H1 (cell line): ENCODE measurements around the gene SRI. TPM values are rescaled to one million over a fixed set of nuclear protein-coding genes. Genes with fewer than 3 reads are reported as not detected.

Source experiments
- CTCF ChIA-PET: fragments of 300-600 bp; sonication (Branson Sonifier 250); formaldehyde crosslinking; loops from one replicate; lab custom pipeline; 2021; ENCODE audit not compliant: partially characterized antibody; lab: Charles Lee
- POLR2A ChIA-PET: fragments of 300-600 bp; sonication (Branson Sonifier 250); formaldehyde crosslinking; loops from one replicate; lab custom pipeline; 2021; ENCODE audit warnings: inconsistent platforms; ENCODE audit not compliant: partially characterized antibody; lab: Charles Lee
- DNase-seq, 2 experiments: peaks; one replicate each; pipeline versions ENCODE4 v3.0.0 to v3.0.0-alpha.2; 2010 to 2022; ENCODE audit warnings: low spot score in 2 of 2, low read depth in 1 of 2, mixed read lengths in 1 of 2
- FAIRE-seq: peaks from 2 replicates; lab custom pipeline; 2011; peaks lifted over from hg19 to GRCh38; lab: Jason Lieb, UNC
- H2AFZ ChIP-seq: 2 replicates; pipeline ENCODE4 v1.8.1; 2012; ENCODE audit warnings: low read length, inconsistent platforms
- H2AK5ac ChIP-seq: 2 replicates; pipeline ENCODE4 v1.6.1; 2013; ENCODE audit warnings: low read depth, low read length
- H2BK120ac ChIP-seq: replicated peaks from 2 replicates; pipeline ENCODE3; 2013; ENCODE audit warnings: low read depth, low read length, inconsistent platforms
- H2BK12ac ChIP-seq: 2 replicates; pipeline ENCODE4 v1.6.1; 2013; ENCODE audit warnings: low read depth, low read length
- H2BK15ac ChIP-seq: 2 replicates; pipeline ENCODE4 v1.6.1; 2013; ENCODE audit warnings: low read length
- H2BK20ac ChIP-seq: 2 replicates; pipeline ENCODE4 v1.6.1; 2013; ENCODE audit warnings: low read length
- H2BK5ac ChIP-seq: 2 replicates; pipeline ENCODE4 v1.6.1; 2013; ENCODE audit warnings: low read depth, low read length
- H3K14ac ChIP-seq: 2 replicates; pipeline ENCODE4 v1.6.1; 2013; ENCODE audit warnings: inconsistent platforms; ENCODE audit not compliant: insufficient read length
- H3K18ac ChIP-seq: 2 replicates; pipeline ENCODE4 v1.6.1; 2013; ENCODE audit warnings: low read length; ENCODE audit errors: extremely low read depth
- H3K23ac ChIP-seq: 2 replicates; pipeline ENCODE4 v1.6.1; 2013; ENCODE audit warnings: inconsistent platforms; ENCODE audit not compliant: insufficient read length
- H3K23me2 ChIP-seq: 2 replicates; pipeline ENCODE4 v1.6.1; 2013; ENCODE audit warnings: low read depth, low read length
- H3K27ac ChIP-seq: 2 replicates; pipeline ENCODE4 v1.6.1; 2011; ENCODE audit warnings: low read depth, low read length, inconsistent platforms
- H3K27me3 ChIP-seq, 4 experiments: replicated peaks in 1 of 4; 1 replicate in 1 of 4; 2 replicates in 3 of 4; pipeline versions ENCODE4 v1.6.1 to v1.8.1; 2011 to 2013; ENCODE audit warnings: low read length in 3 of 4, mild to moderate bottlenecking in 3 of 4, inconsistent platforms in 2 of 4, mixed read lengths in 2 of 4, moderate library complexity in 1 of 4; ENCODE audit not compliant: control insufficient read depth in 3 of 4, insufficient read depth in 3 of 4; ENCODE audit errors: extremely low read depth in 1 of 4
- H3K36me3 ChIP-seq, 4 experiments: 2 replicates each; pipeline versions ENCODE4 v1.6.1 to v1.8.1; 2011 to 2013; ENCODE audit warnings: mild to moderate bottlenecking in 4 of 4, low read length in 3 of 4, moderate library complexity in 2 of 4, control low read depth in 1 of 4, inconsistent platforms in 1 of 4; ENCODE audit not compliant: insufficient read depth in 4 of 4, control insufficient read depth in 2 of 4
- H3K4ac ChIP-seq: replicated peaks from 2 replicates; pipeline ENCODE3; 2013; ENCODE audit warnings: low read length, low read depth, mixed read lengths, inconsistent platforms; ENCODE audit not compliant: insufficient read length
- H3K4me1 ChIP-seq, 4 experiments: replicated peaks in 1 of 4; 1 replicate in 1 of 4; 2 replicates in 3 of 4; pipeline versions ENCODE4 v1.6.1 to v1.8.1; 2011 to 2013; ENCODE audit warnings: low read length in 3 of 4, inconsistent platforms in 2 of 4, mixed read lengths in 1 of 4; ENCODE audit not compliant: insufficient read depth in 4 of 4, control insufficient read depth in 3 of 4
- H3K4me2 ChIP-seq, 2 experiments: 2 replicates each; pipeline versions ENCODE4 v1.6.1 to v1.8.1; 2011 to 2013; ENCODE audit warnings: low read depth in 2 of 2, low read length in 2 of 2, control low read depth in 1 of 2, inconsistent platforms in 1 of 2, mild to moderate bottlenecking in 1 of 2; ENCODE audit not compliant: insufficient read depth in 1 of 2
- H3K4me3 ChIP-seq, 4 experiments: fragments of 200-600, 300-600 bp in 1 of 4; sonication (generic), shearing (Covaris generic), sonication (Bioruptor Twin) in 1 of 4; 2 replicates each; pipeline versions ENCODE4 v1.5.1 to v1.8.1; 2011 to 2016; ENCODE audit warnings: low read length in 4 of 4, low read depth in 3 of 4, control low read depth in 2 of 4, inconsistent platforms in 2 of 4, mild to moderate bottlenecking in 2 of 4, mixed read lengths in 1 of 4, moderate library complexity in 1 of 4; ENCODE audit not compliant: insufficient read depth in 2 of 4; ENCODE audit errors: extremely low read depth in 1 of 4
- H3K56ac ChIP-seq: replicated peaks from 2 replicates; pipeline ENCODE3; 2013; ENCODE audit warnings: low read depth, mild to moderate bottlenecking, mixed read lengths, low read length, inconsistent platforms; ENCODE audit not compliant: insufficient read length
- H3K79me1 ChIP-seq: 2 replicates; pipeline ENCODE4 v1.6.1; 2013; ENCODE audit warnings: low read depth, low read length, control low read depth
- H3K79me2 ChIP-seq, 2 experiments: 2 replicates each; pipeline versions ENCODE4 v1.6.1 to v1.8.1; 2012 to 2013; ENCODE audit warnings: low read length in 2 of 2, mild to moderate bottlenecking in 2 of 2, inconsistent platforms in 1 of 2; ENCODE audit not compliant: insufficient read depth in 2 of 2, control insufficient read depth in 1 of 2
- H3K9ac ChIP-seq, 4 experiments: replicated peaks in 1 of 4; 1 replicate in 1 of 4; 2 replicates in 3 of 4; pipeline versions ENCODE4 v1.6.1 to v1.8.1; 2011 to 2013; ENCODE audit warnings: low read depth in 3 of 4, low read length in 3 of 4, control low read depth in 2 of 4, mild to moderate bottlenecking in 2 of 4, moderate library complexity in 2 of 4, inconsistent platforms in 1 of 4; ENCODE audit errors: extremely low read depth in 1 of 4
- H3K9me3 ChIP-seq, 2 experiments: 2 replicates each; pipeline versions ENCODE4 v1.6.1 to v1.8.1; 2012 to 2013; ENCODE audit warnings: mild to moderate bottlenecking in 2 of 2, moderate library complexity in 2 of 2, control low read depth in 1 of 2, inconsistent platforms in 1 of 2, low read depth in 1 of 2, low read length in 1 of 2, mixed read lengths in 1 of 2; ENCODE audit not compliant: insufficient read depth in 2 of 2
- H4K20me1 ChIP-seq, 2 experiments: replicated peaks in 1 of 2; 2 replicates each; pipeline versions ENCODE3 to v1.8.1; 2011 to 2013; ENCODE audit warnings: inconsistent platforms in 2 of 2, low read length in 2 of 2, mild to moderate bottlenecking in 1 of 2; ENCODE audit not compliant: insufficient read depth in 2 of 2, control insufficient read depth in 1 of 2
- H4K5ac ChIP-seq: 2 replicates; pipeline ENCODE4 v1.6.1; 2013; ENCODE audit warnings: low read length, low read depth, mixed read lengths, inconsistent platforms; ENCODE audit not compliant: insufficient read length
- H4K8ac ChIP-seq: 2 replicates; pipeline ENCODE4 v1.8.0; 2013; ENCODE audit warnings: mild to moderate bottlenecking, moderate library complexity, low read length, inconsistent platforms; ENCODE audit not compliant: insufficient read depth; ENCODE audit errors: extremely low read depth
- H4K91ac ChIP-seq: replicated peaks from 2 replicates; pipeline ENCODE3; 2013; ENCODE audit warnings: low read length, mixed read lengths, inconsistent platforms; ENCODE audit not compliant: insufficient read length
- CEBPB ChIP-seq: IDR thresholded peaks from 2 replicates; pipeline ENCODE4 v1.6.1; 2012; ENCODE audit warnings: low read depth, low read length
- CHD2 ChIP-seq: IDR thresholded peaks from 2 replicates; pipeline ENCODE4 v1.6.1; 2012; ENCODE audit warnings: low read length, improper control_type of control experiment
- EP300 ChIP-seq, 2 experiments: IDR thresholded peaks; 1 replicate in 1 of 2; 2 replicates in 1 of 2; pipeline ENCODE4 v1.6.1; 2011 to 2012; ENCODE audit warnings: low read depth in 2 of 2, low read length in 2 of 2, mild to moderate bottlenecking in 2 of 2, borderline replicate concordance in 1 of 2, inconsistent platforms in 1 of 2, moderate library complexity in 1 of 2
- GABPA ChIP-seq: IDR thresholded peaks from 2 replicates; pipeline ENCODE4 v1.6.1; 2011; ENCODE audit warnings: mild to moderate bottlenecking, low read length, moderate library complexity, borderline replicate concordance; ENCODE audit not compliant: insufficient read depth
- GTF2F1 ChIP-seq: IDR thresholded peaks from 2 replicates; pipeline ENCODE4 v1.6.1; 2012; ENCODE audit warnings: low read depth, low read length, improper control_type of control experiment, borderline replicate concordance
- POLR2A ChIP-seq, 2 experiments: IDR thresholded peaks; 1 replicate in 1 of 2; 2 replicates in 1 of 2; pipeline ENCODE4 v1.6.1; 2011; ENCODE audit warnings: low read depth in 2 of 2, low read length in 2 of 2, mild to moderate bottlenecking in 2 of 2; ENCODE audit errors: control extremely low read depth in 1 of 2
- RAD21 ChIP-seq, 2 experiments: IDR thresholded peaks in 1 of 2; conservative IDR thresholded peaks in 1 of 2; 2 replicates each; pipeline ENCODE4 v1.6.1; 2011; ENCODE audit warnings: low read depth in 2 of 2, low read length in 2 of 2, improper control_type of control experiment in 1 of 2, inconsistent platforms in 1 of 2, mild to moderate bottlenecking in 1 of 2, moderate library complexity in 1 of 2
- RBBP5 ChIP-seq: IDR thresholded peaks from 2 replicates; pipeline ENCODE4 v1.7.1; 2012; ENCODE audit warnings: low read depth, mild to moderate bottlenecking, inconsistent platforms, low read length, moderate library complexity, borderline replicate concordance
- SUZ12 ChIP-seq: fragments of 200-600 bp; sonication (generic); IDR thresholded peaks from 2 replicates; pipeline ENCODE4 v1.6.1; 2012; ENCODE audit warnings: mild to moderate bottlenecking, inconsistent platforms, low read length, moderate library complexity, mixed read lengths
- TCF12 ChIP-seq: IDR thresholded peaks from 2 replicates; pipeline ENCODE4 v1.6.1; 2011; ENCODE audit warnings: low read depth, mild to moderate bottlenecking, low read length
- WGBS, 2 experiments: shearing (Covaris generic) in 1 of 2; methylation state at CpG; one replicate each; pipeline versions ENCODE4 v1.1.6 to v1.1.7; 2013 to 2015; ENCODE audit warnings: low lambda C conversion rate in 2 of 2, mixed read lengths in 2 of 2, inconsistent platforms in 1 of 2, low coverage in 1 of 2, missing lambda C conversion rate in 1 of 2; ENCODE audit not compliant: insufficient replicate concordance in 2 of 2, insufficient coverage in 1 of 2, insufficient read length in 1 of 2; ENCODE audit errors: extremely low coverage in 1 of 2, missing lambda C conversion rate in 1 of 2; 5-methylcytosine and 5-hydroxymethylcytosine counted together
- polyA plus RNA-seq, 7 experiments: library from polyadenylated mRNA; depleted of rRNA in 3 of 7; stranded (reverse) in 5 of 7; unstranded in 2 of 7; fragments of >200 nt in 5 of 7; fragments of 200-250 nt in 2 of 7; gene quantifications; 1 replicate in 5 of 7; 2 replicates in 1 of 7; 4 replicates in 1 of 7; pipeline versions ENCODE4 v1.2.1 to v1.2.3, GENCODE V29; 2011 to 2013; ENCODE audit warnings: missing spikeins in 2 of 7, mixed read lengths in 2 of 7
- total RNA-seq: library from RNA; stranded (reverse); fragmentation: NEBNext Ultra II Directional; extraction: Animal tissue kit (Norgen Biotek cat#: 25700); gene quantifications from 2 replicates; pipeline ENCODE4 v1.2.1, GENCODE V29; 2021
- TF ChIP-seq, protein P1 (sequence below): IDR thresholded peaks from 2 replicates; pipeline ENCODE4 v1.6.1; 2011; ENCODE audit warnings: low read length, improper control_type of control experiment
- TF ChIP-seq, protein P2 (sequence below): IDR thresholded peaks from 2 replicates; pipeline ENCODE4 v1.6.1; 2012; ENCODE audit warnings: inconsistent platforms

The SRI gene
- total and polyA plus RNA-seq, 2 of the 8 experiments (the other 6 are each of a cell fraction or from before 2014, with no cell fraction given), result 118 to 170 TPM

DNA sequence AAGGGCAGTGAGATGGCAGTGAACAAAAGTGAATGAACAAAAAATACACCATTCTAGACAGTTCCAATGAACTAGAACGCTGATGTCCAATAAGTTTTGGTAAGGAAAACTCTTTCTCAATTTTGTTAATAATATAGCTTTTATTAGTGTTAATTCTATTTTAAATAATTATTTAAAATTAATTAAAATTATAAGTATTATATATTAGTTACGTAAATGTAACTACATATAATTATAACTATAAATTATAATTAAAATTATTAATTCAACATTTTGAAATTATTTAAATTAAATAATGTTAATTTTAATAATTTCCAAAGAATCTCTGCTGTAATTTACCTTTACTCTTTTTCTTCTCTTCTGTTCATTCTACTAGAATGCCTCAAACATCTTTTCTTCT, 5.4 kb downstream of the SRI start:
- Histone ChIP-seq H2AFZ (no peak overlapping the region), H3K9me3 (no peaks in the 10 kb centered on the region), H4K5ac (no peak overlapping the region), H3K23ac (no peak overlapping the region), H2AK5ac (no peak overlapping the region), H3K18ac (no peak overlapping the region), H3K79me1 (no peaks in the 10 kb centered on the region; the same call in 1 of the 2 replicates), H3K14ac (no peak overlapping the region), H3K56ac (no peak overlapping the region), H3K4me2 (no peak overlapping the region), H3K9ac (no peak overlapping the region), H3K4me1 (peaks cover 2 to 21% (median 8%) of the 10 kb centered on the region in 4 experiments; a peak in 6 of 7 replicates), H2BK15ac (no peak overlapping the region), H4K91ac (no peak overlapping the region), H2BK20ac (no peak overlapping the region), H3K36me3 (peaks cover 0 to 43% (median 8%) of the 10 kb centered on the region in 4 experiments; a peak in 4 of 8 replicates), H3K4ac (no peak overlapping the region), H4K8ac (no peak overlapping the region), H4K20me1 (peaks cover 3 to 6% of the 10 kb centered on the region in 2 experiments), H3K23me2 (peaks cover 4% of the 10 kb centered on the region), H3K4me3 (no peak overlapping the region), H2BK12ac (no peak overlapping the region), H2BK120ac (no peak overlapping the region), H3K79me2 (peaks cover 0 to 31% of the 10 kb centered on the region in 2 experiments; a peak in 2 of 4 replicates), H2BK5ac (no peak overlapping the region), H3K27me3 (no peaks in the 10 kb centered on the region), H3K27ac (no peak overlapping the region)
- 88% methylated on average over 2 of the region's 2 CpGs; no CpG with 5 or more reads in 1 of the 2 experiments for whole genome bisulfite sequencing, 2 experiments
- FAIRE-seq (no peak), DNase-seq (no peak)
- ChIA-PET POLR2A (interaction anchor here (1.3 kb wide), 1 partner anchor 9 kb away, joined by 5 read pairs; no protein-coding TSS in a partner anchor), CTCF (interaction anchor here (0.6 to 0.7 kb wide), 2 partner anchors 21 to 749 kb away, joined by 3 read pairs; no protein-coding TSS in a partner anchor)
- TF ChIP-seq POLR2A (IDR thresholded peaks at IDR 0.05; ENCODE audit: control extremely low read depth in 1 of 2, low read depth in 2 of 2, low read length in 2 of 2), result no peak
- no peak for TF ChIP-seq SUZ12
- TF ChIP-seq CEBPB, result no peak
- TF ChIP-seq RAD21 (IDR thresholded peaks at IDR 0.05 in 1 of 2, conservative IDR thresholded peaks at IDR 0.05 in 1 of 2; ENCODE audit: low read depth in 2 of 2, low read length in 2 of 2), result no peak
- TF ChIP-seq TCF12, result no peak
- TF ChIP-seq, protein P1, sequence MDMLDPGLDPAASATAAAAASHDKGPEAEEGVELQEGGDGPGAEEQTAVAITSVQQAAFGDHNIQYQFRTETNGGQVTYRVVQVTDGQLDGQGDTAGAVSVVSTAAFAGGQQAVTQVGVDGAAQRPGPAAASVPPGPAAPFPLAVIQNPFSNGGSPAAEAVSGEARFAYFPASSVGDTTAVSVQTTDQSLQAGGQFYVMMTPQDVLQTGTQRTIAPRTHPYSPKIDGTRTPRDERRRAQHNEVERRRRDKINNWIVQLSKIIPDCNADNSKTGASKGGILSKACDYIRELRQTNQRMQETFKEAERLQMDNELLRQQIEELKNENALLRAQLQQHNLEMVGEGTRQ, result no peak
- no peak for TF ChIP-seq EP300 (IDR thresholded peaks at IDR 0.05; ENCODE audit: borderline replicate concordance in 1 of 2, low read depth in 2 of 2, low read length in 2 of 2)
- TF ChIP-seq GTF2F1, result no peak
- TF ChIP-seq GABPA, result no peak
- no peak for TF ChIP-seq CHD2
- no peak for TF ChIP-seq RBBP5
- TF ChIP-seq, protein P2, sequence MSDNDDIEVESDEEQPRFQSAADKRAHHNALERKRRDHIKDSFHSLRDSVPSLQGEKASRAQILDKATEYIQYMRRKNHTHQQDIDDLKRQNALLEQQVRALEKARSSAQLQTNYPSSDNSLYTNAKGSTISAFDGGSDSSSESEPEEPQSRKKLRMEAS, result no peak
